Spleen (tissue), 11 donors: ENCODE data around the gene PHRF1. TPM values are rescaled to one million over a fixed set of nuclear protein-coding genes. Genes with fewer than 3 reads are reported as not detected.
A peak's percentile ranks its signal among the peaks of the same experiment; 100 is the strongest.

Experiments used
- DNase-seq: peaks from one replicate; pipeline ENCODE4 v3.0.0-alpha.2; 2020
- H3K27ac ChIP-seq, 8 donors: fragments of 200-600 bp; sonication (generic) in 7 of 8; 1 replicate in 4 of 8; 2 replicates in 4 of 8; pipeline versions ENCODE4 v1.5.0 to v1.8.0; 2016 to 2021; ENCODE audit warnings: inconsistent platforms in 4 of 8, mild to moderate bottlenecking in 4 of 8, moderate library complexity in 1 of 8
- H3K27me3 ChIP-seq, 7 donors: fragments of 200-600 bp; sonication (generic) in 6 of 7; replicated peaks in 1 of 7; 1 replicate in 4 of 7; 2 replicates in 3 of 7; pipeline versions ENCODE4 v1.5.0 to v1.8.0; 2016 to 2021; ENCODE audit warnings: inconsistent platforms in 3 of 7, mild to moderate bottlenecking in 1 of 7
- H3K36me3 ChIP-seq, 6 donors: fragments of 200-600 bp; sonication (generic) in 5 of 6; 1 replicate in 4 of 6; 2 replicates in 2 of 6; pipeline versions ENCODE4 v1.5.0 to v1.8.0; 2016 to 2021; ENCODE audit warnings: inconsistent platforms in 2 of 6
- H3K4me1 ChIP-seq, 6 donors: fragments of 200-600 bp; sonication (generic) in 5 of 6; 1 replicate in 3 of 6; 2 replicates in 3 of 6; pipeline versions ENCODE4 v1.5.0 to v1.8.0; 2016 to 2021; ENCODE audit warnings: inconsistent platforms in 3 of 6
- H3K4me3 ChIP-seq, 8 donors: fragments of 200-600 bp; sonication (generic) in 7 of 8; 1 replicate in 4 of 8; 2 replicates in 4 of 8; pipeline versions ENCODE4 v1.5.0 to v1.8.0; 2016 to 2021; ENCODE audit warnings: inconsistent platforms in 4 of 8, mild to moderate bottlenecking in 4 of 8, moderate library complexity in 2 of 8
- H3K9me3 ChIP-seq, 8 donors: fragments of 200-600 bp; sonication (generic) in 7 of 8; 1 replicate in 4 of 8; 2 replicates in 4 of 8; pipeline versions ENCODE4 v1.5.0 to v1.8.0; 2016 to 2021; ENCODE audit warnings: inconsistent platforms in 4 of 8
- POLR2A ChIP-seq, 3 donors: fragments of 450-650 bp; IDR thresholded peaks; one replicate each; pipeline ENCODE4 v1.5.1; 2017; ENCODE audit warnings: antibody characterized with exemption in 3 of 3, mild to moderate bottlenecking in 1 of 3
- POLR2AphosphoS5 ChIP-seq, 3 donors: sonication (generic); formaldehyde crosslinking; IDR thresholded peaks; one replicate each; pipeline ENCODE4 v1.5.1; 2017; ENCODE audit warnings: antibody characterized with exemption in 3 of 3
- WGBS, 5 donors: extraction: QIAGEN DNeasy Blood & Tissue Kit in 3 of 5; methylation state at CpG; one replicate each; pipeline versions ENCODE4 v1.1.5 to v1.1.7; 2013 to 2018; 5-methylcytosine and 5-hydroxymethylcytosine counted together
- intact Hi-C: fragments of 100-400 bp; cut with DNase I; formaldehyde crosslinking; loops from one replicate; pipeline ENCODE4 v1.15.0; 2023; ENCODE audit warnings: low total_unique reads
- polyA plus RNA-seq, 3 donors: library from polyadenylated mRNA; stranded (reverse); fragments of 200-250 nt; gene quantifications; one replicate each; pipeline ENCODE4 v1.2.1, GENCODE V29; 2013
- total RNA-seq, 7 donors: library from RNA; depleted of rRNA in 3 of 7; stranded (reverse); fragments of >200 nt in 3 of 7; fragmentation: NEBNext Ultra II Directional in 4 of 7; extraction: Animal tissue kit (Norgen Biotek cat#: 25700) in 4 of 7; gene quantifications; one replicate each; pipeline versions ENCODE4 v1.1.0 to v1.2.1, GENCODE V29; 2016 to 2021
- TF ChIP-seq, protein P1 (sequence below), 11 experiments: fragments of 200-600 bp in 7 of 11; fragments of 450-650 bp in 4 of 11; sonication (generic) in 4 of 11; IDR thresholded peaks in 8 of 11; conservative IDR thresholded peaks in 3 of 11; 1 replicate in 7 of 11; 2 replicates in 4 of 11; pipeline versions ENCODE4 v1.4.0 to v1.8.0; 2016 to 2021; ENCODE audit warnings: antibody characterized with exemption in 11 of 11, inconsistent platforms in 4 of 11, mild to moderate bottlenecking in 1 of 11
- donor health status: healthy with polysubstance abuse.
- donor health status: DM: no; HTN: no; CAD: no; lungs with moderate emphysema.
- donor health status: DM: no; HTN: no; CAD: no.
- donor health status: Bipolar disorder and iron deficiency.
- donor health status: healthy.
- donor health status: DM: no; HTN: no; CAD: no.
- donor health status: DM: yes; HTN: yes; CAD: no.

PHRF1 gene
- total and polyA plus RNA-seq, 10 donors, result 7.3 to 41.5 (median 30.6) TPM

DNA sequence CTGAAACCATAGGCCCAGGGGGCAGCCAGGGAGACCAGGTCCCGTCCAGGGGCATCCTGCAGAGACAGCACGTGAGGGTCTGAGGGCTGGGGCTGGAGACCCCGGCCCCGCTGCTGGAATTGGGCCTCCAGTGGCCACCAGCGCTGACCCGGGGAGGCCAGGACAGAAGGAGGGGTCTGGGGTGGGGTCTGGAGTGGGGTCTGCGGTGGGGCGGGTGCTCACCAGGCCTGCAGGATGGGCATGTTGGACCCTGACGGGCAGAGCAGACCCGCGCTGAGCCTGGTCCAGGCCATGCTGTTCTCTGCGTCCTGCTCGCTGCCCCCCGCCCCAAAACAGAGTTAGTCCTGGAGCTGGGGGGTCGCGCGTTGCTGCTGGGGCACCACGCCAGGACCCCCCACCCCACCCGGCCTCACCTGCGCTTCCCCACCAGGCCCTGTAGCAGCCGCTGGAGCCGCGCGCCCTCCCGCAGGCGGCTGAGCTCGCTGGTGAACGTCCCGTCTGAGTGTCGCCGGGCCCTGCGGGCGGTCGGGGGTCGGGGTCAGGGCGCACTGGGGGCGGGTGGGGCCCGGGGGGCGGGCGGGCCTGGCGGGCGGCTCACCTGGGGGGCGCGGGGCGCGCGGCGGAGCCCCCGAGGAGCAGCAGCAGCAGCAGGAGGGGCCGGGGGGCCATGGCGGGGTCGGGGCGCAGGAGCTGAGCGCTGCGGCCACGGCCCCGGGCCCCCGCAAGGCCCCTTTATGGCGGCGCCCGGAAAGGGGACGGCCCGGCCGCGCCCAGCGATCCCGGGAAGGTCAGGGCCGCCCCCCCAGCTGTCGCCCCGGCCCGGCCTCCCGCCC, 50.4 kb downstream of the PHRF1 start, which contains the start of gene SCT:
Gene SCT (minus strand): TSS at position 707 of the 833 bp plus-strand sequence. CDS start 38 bp downstream, at position 669.
- TF ChIP-seq, protein P1, sequence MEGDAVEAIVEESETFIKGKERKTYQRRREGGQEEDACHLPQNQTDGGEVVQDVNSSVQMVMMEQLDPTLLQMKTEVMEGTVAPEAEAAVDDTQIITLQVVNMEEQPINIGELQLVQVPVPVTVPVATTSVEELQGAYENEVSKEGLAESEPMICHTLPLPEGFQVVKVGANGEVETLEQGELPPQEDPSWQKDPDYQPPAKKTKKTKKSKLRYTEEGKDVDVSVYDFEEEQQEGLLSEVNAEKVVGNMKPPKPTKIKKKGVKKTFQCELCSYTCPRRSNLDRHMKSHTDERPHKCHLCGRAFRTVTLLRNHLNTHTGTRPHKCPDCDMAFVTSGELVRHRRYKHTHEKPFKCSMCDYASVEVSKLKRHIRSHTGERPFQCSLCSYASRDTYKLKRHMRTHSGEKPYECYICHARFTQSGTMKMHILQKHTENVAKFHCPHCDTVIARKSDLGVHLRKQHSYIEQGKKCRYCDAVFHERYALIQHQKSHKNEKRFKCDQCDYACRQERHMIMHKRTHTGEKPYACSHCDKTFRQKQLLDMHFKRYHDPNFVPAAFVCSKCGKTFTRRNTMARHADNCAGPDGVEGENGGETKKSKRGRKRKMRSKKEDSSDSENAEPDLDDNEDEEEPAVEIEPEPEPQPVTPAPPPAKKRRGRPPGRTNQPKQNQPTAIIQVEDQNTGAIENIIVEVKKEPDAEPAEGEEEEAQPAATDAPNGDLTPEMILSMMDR (IDR thresholded peaks at IDR 0.05 in 8 of 11, conservative IDR thresholded peaks at IDR 0.05 in 3 of 11), result no peak
- peak in 1 of 3 donors; percentile 37 for TF ChIP-seq POLR2AphosphoS5 (IDR thresholded peaks at IDR 0.05)
- WGBS, 5 donors, result 6 to 18% (median 15%) methylated on average over 19 to 72 of the region's 72 CpGs
- DNase-seq, result peak; percentile 67
- peak within 1 kb of the TSS in 3 of 8 donors; percentile 1 to 34 (median 13) for H3K4me3 ChIP-seq
- H3K27me3 ChIP-seq, result peaks cover 0 to 47% (median 23%) of the 10 kb centered on the region in 7 donors
- intact Hi-C loops, result no loop called here
- peaks cover 0 to 19% (median 0%) of the 10 kb centered on the region in 6 donors for H3K36me3 ChIP-seq
- no peak within 1 kb of the TSS for H3K27ac ChIP-seq
- H3K4me1 ChIP-seq, result peaks cover 0 to 34% (median 21%) of the 10 kb centered on the region in 6 donors
- no peaks in the 10 kb centered on the region for H3K9me3 ChIP-seq

DNA sequence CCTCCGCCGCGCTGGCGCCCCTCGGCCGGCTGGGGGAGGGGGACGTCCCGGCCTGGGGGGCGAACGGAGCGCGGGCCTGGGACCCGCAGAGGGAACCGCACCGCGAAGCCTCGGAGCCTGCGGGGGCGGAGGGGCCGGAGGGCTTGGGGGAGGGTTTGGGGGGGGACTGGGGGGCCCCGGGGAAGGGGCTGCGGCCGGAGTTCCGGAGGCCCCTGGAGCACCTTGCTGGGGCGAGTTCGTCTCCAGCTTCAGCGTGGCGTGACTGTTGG, 51.0 kb downstream of the PHRF1 start:
- DNase-seq, result no peak
- intact Hi-C loops, result no loop called here
- TF ChIP-seq POLR2AphosphoS5 (IDR thresholded peaks at IDR 0.05) (no peak), POLR2A (IDR thresholded peaks at IDR 0.05) (no peak)
- TF ChIP-seq, protein P1 (IDR thresholded peaks at IDR 0.05 in 8 of 11, conservative IDR thresholded peaks at IDR 0.05 in 3 of 11), result no peak
- H3K9me3 ChIP-seq, result no peaks in the 10 kb centered on the region
- H3K36me3 ChIP-seq, result peaks cover 0 to 14% (median 0%) of the 10 kb centered on the region in 6 donors
- peaks cover 0 to 47% (median 23%) of the 10 kb centered on the region in 7 donors for H3K27me3 ChIP-seq
- 16 to 46% (median 18%) methylated on average over 7 to 28 of the region's 28 CpGs for WGBS, 5 donors
- H3K4me1 ChIP-seq, result peaks cover 0 to 34% (median 21%) of the 10 kb centered on the region in 6 donors
- H3K27ac ChIP-seq, result no peak overlapping the region
- H3K4me3 ChIP-seq, result peak overlapping the region in 1 of 8 donors; percentile 34

DNA sequence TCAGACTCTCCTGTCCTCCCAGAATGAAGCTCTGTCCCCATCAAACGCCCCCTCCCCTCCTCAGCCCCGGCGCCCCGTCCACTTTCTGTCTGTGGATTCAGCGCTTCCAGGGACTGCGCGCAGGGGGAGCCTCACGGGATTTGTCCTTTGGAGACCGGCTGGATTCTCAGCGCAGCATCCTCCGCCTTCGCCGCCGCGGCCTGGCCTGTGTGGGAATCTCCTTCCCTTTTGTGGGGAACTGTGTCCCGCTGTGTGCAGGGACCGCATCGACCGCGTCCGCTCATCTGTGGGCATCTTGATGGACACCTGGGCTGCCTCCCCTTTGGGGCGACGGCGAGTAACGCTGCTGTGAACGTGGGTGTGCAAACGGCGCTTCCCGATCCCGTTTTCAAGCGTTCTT, 51.8 kb downstream of the PHRF1 start:
- Histone ChIP-seq H3K27me3 (peaks cover 0 to 47% (median 23%) of the 10 kb centered on the region in 7 donors), H3K4me3 (no peak overlapping the region), H3K36me3 (peaks cover 0 to 10% (median 0%) of the 10 kb centered on the region in 6 donors), H3K9me3 (no peaks in the 10 kb centered on the region), H3K27ac (no peak overlapping the region), H3K4me1 (peaks cover 0 to 34% (median 21%) of the 10 kb centered on the region in 6 donors)
- DNase-seq, result no peak
- intact Hi-C loops, result no loop called here
- WGBS, 5 donors, result 91 to 95% (median 93%) methylated on average over 31 of the region's 31 CpGs
- TF ChIP-seq POLR2A (IDR thresholded peaks at IDR 0.05) (no peak), POLR2AphosphoS5 (IDR thresholded peaks at IDR 0.05) (peak in 1 of 3 donors; percentile 42)

DNA sequence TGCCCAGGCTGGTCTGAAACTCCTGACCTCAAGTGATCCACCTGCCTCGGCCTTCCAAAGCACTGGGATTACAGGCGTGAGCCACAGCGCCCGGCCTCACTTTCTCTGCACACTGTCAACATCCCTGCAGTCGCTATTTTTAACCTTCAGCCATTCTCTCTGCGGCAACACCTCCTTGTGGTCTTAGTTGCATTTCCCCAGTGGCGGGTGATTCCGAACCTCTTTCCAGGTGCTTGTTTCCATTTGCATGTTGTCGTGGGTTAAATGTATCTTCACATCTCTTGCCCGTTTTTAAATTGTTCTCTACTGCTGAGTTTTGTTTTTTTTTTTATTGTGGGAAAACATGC, 52.9 kb downstream of the PHRF1 start:
- H3K36me3 ChIP-seq, result peaks cover 0 to 6% (median 0%) of the 10 kb centered on the region in 6 donors
- no peak overlapping the region for H3K27ac ChIP-seq
- no peaks in the 10 kb centered on the region for H3K9me3 ChIP-seq
- WGBS, 5 donors, result 14 to 44% (median 27%) methylated on average over 10 of the region's 10 CpGs
- TF ChIP-seq POLR2AphosphoS5 (IDR thresholded peaks at IDR 0.05) (no peak), POLR2A (IDR thresholded peaks at IDR 0.05) (no peak)
- TF ChIP-seq, protein P1 (IDR thresholded peaks at IDR 0.05 in 8 of 11, conservative IDR thresholded peaks at IDR 0.05 in 3 of 11), result no peak
- no peak for DNase-seq
- peaks cover 0 to 34% (median 21%) of the 10 kb centered on the region in 6 donors for H3K4me1 ChIP-seq
- no peak overlapping the region for H3K4me3 ChIP-seq
- H3K27me3 ChIP-seq, result peaks cover 0 to 43% (median 23%) of the 10 kb centered on the region in 7 donors
- intact Hi-C loops, result no loop called here
